Stimulated activated CD8-positive, alpha-beta memory T cell treated with anti-CD3 and anti-CD28 coated beads, Interleukin-15, amount 100 ng/mL, for 24 hours (primary cell): ENCODE measurements around the gene BORCS5.

Experiments used
- DNase-seq: peaks from one replicate; pipeline ENCODE4 v3.0.0-alpha.2; 2020; ENCODE audit warnings: low read depth

Gene BORCS5

DNA sequence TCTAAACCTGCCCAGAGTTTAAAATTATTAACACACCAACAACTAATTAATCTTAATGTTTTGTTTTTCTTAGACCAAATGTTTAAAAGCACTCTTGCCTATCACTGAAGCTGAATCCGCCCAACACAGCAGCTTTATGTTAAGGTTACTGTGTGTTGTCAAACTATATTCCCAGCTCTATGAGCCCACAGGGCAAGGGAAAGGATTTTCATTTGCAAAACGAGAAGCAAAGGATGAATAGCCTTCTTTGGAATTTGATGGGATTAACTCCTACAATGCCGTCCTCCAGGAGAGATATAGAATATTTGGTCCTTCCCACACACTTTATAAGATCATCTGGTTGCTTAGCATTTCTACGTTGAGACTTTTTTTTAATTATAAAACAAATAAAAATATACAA is 162.0 kb downstream of the BORCS5 start:
- DNase-seq: no peak
